ENCODE data around the gene ZNF672. TPM values are rescaled to one million over a fixed set of nuclear protein-coding genes. Genes with fewer than 3 reads are reported as not detected.
A peak's percentile ranks its signal among the peaks of the same experiment; 100 is the strongest.

The ZNF672 gene
- total and polyA plus RNA-seq, 2 of the 13 experiments (the other 11 are each of a cell fraction or from before 2014, with no cell fraction given): 17.2 to 22.9 TPM

DNA sequence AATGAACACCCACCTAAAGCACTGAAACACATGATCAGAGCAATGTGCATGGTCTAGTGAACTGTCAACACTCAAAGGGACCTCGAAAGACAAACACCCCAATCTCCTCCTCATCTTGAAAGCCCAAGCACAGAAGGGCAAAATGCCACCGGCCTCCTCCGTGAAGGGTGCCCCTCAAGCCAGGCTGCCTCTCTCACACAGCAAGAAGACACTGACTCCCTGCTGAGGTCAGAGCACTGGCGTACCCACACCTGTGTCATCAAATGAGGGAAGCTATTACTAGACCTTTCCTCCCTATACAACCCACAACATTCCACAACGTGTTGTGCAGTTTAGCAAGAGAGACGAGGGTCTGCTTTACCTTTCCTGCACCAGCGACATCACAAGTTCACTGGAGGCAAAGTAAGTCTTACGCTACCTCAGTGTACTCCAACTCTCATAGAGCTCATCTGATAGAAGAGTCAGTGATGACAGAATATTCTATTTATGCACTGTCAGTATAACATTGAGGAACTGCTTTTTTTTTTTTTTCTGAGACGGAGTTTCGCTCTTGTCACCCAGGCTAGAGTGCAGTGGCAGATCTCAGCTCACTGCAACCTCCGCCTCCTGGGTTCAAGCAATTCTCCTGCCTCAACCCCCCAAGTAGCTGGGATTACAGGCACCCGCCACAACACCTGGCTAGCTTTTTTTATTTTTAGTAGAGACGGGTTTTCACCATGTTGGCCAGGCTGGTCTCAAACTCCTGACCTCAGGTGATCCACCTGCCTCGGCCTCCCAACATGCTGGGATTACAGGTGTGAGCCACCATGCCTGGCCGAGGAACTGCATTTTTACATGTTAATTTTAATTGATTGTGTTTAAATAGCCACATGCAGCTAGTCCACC is 15.6 kb upstream of the ZNF672 start (continued):
- TF ChIP-seq NFATC3 (CRISPR knock-in tag; IDR thresholded peaks at IDR 0.05) (no peak), NR3C1 (CRISPR knock-in tag; IDR thresholded peaks at IDR 0.05) (no peak), SPEN (CRISPR knock-in tag; IDR thresholded peaks at IDR 0.05; ENCODE audit: low read depth) (no peak)

DNA sequence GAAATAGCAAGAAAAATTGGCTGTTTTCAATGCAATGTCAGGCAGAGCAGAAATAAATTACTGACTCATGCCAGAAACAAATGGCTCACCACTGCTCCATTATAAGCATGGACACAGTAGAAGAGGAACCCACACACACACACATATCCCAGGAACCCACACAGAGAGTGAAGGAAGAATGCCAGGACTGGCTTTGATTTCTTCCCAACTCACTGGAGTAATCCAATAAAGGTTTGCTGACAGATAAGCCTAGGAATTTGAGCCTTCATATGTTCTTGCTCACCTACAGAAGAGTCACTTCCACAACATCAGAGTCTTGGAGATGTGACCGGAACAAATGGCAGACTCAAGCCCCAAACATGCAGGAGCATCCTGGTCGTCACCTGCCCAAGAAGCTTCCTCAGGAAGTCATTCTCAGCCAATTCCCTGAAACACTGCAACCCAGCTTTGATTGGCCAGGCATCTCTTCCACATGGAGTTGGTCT is 14.5 kb upstream of the ZNF672 start:
- Histone ChIP-seq H3K27ac (ENCODE audit: extremely low read length, insufficient read depth, low read length) (no peak overlapping the region), H4K20me1 (ENCODE audit: insufficient read depth, low read length) (no peaks in the 10 kb centered on the region), H2AFZ (ENCODE audit: low read length) (no peak overlapping the region), H3K9me3 (ENCODE audit: low read length) (no peaks in the 10 kb centered on the region), H3K4me2 (ENCODE audit: low read depth, low read length) (peak overlapping the region; percentile 96), H3K36me3 (replicated peaks in 1 of 2; ENCODE audit: control insufficient read depth in 1 of 2, insufficient read depth in 2 of 2, low read length in 2 of 2) (peaks cover 3 to 35% of the 10 kb centered on the region in 2 experiments), H3K4me1 (ENCODE audit: insufficient read depth, low read length) (peaks cover 70% of the 10 kb centered on the region), H3K9ac (ENCODE audit: insufficient read depth, low read depth, low read length) (peak overlapping the region; percentile 4; the same call in 1 of the 2 replicates), H3K4me3 (replicated peaks in 1 of 3; ENCODE audit: insufficient read depth in 1 of 3, low read depth in 2 of 3, low read length in 3 of 3) (no peak overlapping the region), H3K27me3 (ENCODE audit: control insufficient read depth in 1 of 2, insufficient read depth in 2 of 2, low read length in 2 of 2) (no peaks in the 10 kb centered on the region; a peak in 1 of 5 replicates), H3K79me2 (ENCODE audit: insufficient read depth, low read length) (peaks cover 43% of the 10 kb centered on the region)
- 82% methylated on average over 2 of the region's 2 CpGs for WGBS (ENCODE audit: low lambda C conversion rate)
- in situ Hi-C loops (cut with HindIII; ENCODE audit: extremely low pct_ligation_motif_present, low pct_unique_long_range_greater_than_20kb) (no loop called here), intact Hi-C loops (cut with micrococcal nuclease; ENCODE audit: unreplicated experiment) (loop anchor here (2.0 kb wide), 1 partner anchor 49 kb away; no protein-coding TSS in a partner anchor)
- ChIA-PET CTCF (ENCODE audit: low intra/inter-chr PET ratio, low total read pairs) (no interaction called here), POLR2A (interaction anchor here (1.4 kb wide), 1 partner anchor 35 kb away, joined by 3 read pairs; the partner anchor contains the start of gene ZNF692)
- DNase-seq (ENCODE audit: low spot score) (no peak), ATAC-seq (no peak), FAIRE-seq (no peak)
- BruUV-seq (replicated peaks): no TSS peak
- TF ChIP-seq ZFP62 (CRISPR knock-in tag; IDR thresholded peaks at IDR 0.05): no peak
- TF ChIP-seq, protein P1, sequence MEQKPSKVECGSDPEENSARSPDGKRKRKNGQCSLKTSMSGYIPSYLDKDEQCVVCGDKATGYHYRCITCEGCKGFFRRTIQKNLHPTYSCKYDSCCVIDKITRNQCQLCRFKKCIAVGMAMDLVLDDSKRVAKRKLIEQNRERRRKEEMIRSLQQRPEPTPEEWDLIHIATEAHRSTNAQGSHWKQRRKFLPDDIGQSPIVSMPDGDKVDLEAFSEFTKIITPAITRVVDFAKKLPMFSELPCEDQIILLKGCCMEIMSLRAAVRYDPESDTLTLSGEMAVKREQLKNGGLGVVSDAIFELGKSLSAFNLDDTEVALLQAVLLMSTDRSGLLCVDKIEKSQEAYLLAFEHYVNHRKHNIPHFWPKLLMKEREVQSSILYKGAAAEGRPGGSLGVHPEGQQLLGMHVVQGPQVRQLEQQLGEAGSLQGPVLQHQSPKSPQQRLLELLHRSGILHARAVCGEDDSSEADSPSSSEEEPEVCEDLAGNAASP (CRISPR knock-in tag; IDR thresholded peaks at IDR 0.05; ENCODE audit: borderline replicate concordance): no peak
- no peak for TF ChIP-seq POLR2G (IDR thresholded peaks at IDR 0.05; ENCODE audit: low read depth, low read length)
- no peak for TF ChIP-seq KLF15 (CRISPR knock-in tag; IDR thresholded peaks at IDR 0.05; ENCODE audit: borderline replicate concordance)
- TF ChIP-seq XBP1 (CRISPR knock-in tag; IDR thresholded peaks at IDR 0.05): no peak
- TF ChIP-seq FOXA1 (IDR thresholded peaks at IDR 0.05): no peak
- no peak for TF ChIP-seq FOXA1 (CRISPR knock-in tag; IDR thresholded peaks at IDR 0.05)
- TF ChIP-seq MTF1 (CRISPR knock-in tag; IDR thresholded peaks at IDR 0.05): no peak
- no peak for TF ChIP-seq ZFAT (CRISPR knock-in tag; conservative IDR thresholded peaks at IDR 0.05)
- TF ChIP-seq ZNF768 (CRISPR knock-in tag; IDR thresholded peaks at IDR 0.05): no peak
- no peak for TF ChIP-seq FOXK1 (CRISPR knock-in tag; IDR thresholded peaks at IDR 0.05; ENCODE audit: borderline replicate concordance, low read depth)
- no peak for TF ChIP-seq ZNF224 (CRISPR knock-in tag; IDR thresholded peaks at IDR 0.05)
- TF ChIP-seq CREB1 (IDR thresholded peaks at IDR 0.05): no peak
- TF ChIP-seq CREB1 (CRISPR knock-in tag; IDR thresholded peaks at IDR 0.05): no peak
- no peak for TF ChIP-seq PTBP1 (IDR thresholded peaks at IDR 0.05; ENCODE audit: low read depth, low read length, poor library complexity, severe bottlenecking)
- no peak for TF ChIP-seq TFE3 (CRISPR knock-in tag; IDR thresholded peaks at IDR 0.05)
- TF ChIP-seq MEIS2 (CRISPR knock-in tag; IDR thresholded peaks at IDR 0.05): no peak
- TF ChIP-seq ZFP37 (CRISPR knock-in tag; IDR thresholded peaks at IDR 0.05; ENCODE audit: borderline replicate concordance): no peak
- no peak for TF ChIP-seq BRD4 (CRISPR knock-in tag; IDR thresholded peaks at IDR 0.05)
- no peak for TF ChIP-seq ZNF749 (CRISPR knock-in tag; IDR thresholded peaks at IDR 0.05; ENCODE audit: borderline replicate concordance)

All from HepG2 (cell line).